Body of pancreas (tissue), 4 donors: ENCODE measurements around the gene PTPRT. TPM values are rescaled to one million over a fixed set of nuclear protein-coding genes. Genes with fewer than 3 reads are reported as not detected.
A peak's percentile ranks its signal among the peaks of the same experiment; 100 is the strongest.

ENCODE experiments used
- ATAC-seq: fragments of 150-250 bp; one replicate; pipeline ENCODE4 v1.9.1; 2016
- DNase-seq, 4 donors: peaks; one replicate each; pipeline ENCODE4 v3.0.0-alpha.2; 2019
- H3K27ac ChIP-seq, 4 donors: fragments of 200-600 bp; sonication (generic); 1 replicate in 3 of 4; 2 replicates in 1 of 4; pipeline versions ENCODE4 v1.5.1 to v1.6.1; 2016 to 2019; ENCODE audit warnings: mild to moderate bottlenecking in 1 of 4, mixed read lengths in 1 of 4, moderate library complexity in 1 of 4
- H3K27me3 ChIP-seq, 2 donors: fragments of 200-600 bp; sonication (generic); one replicate each; pipeline ENCODE4 v1.6.0; 2016; ENCODE audit warnings: mild to moderate bottlenecking in 1 of 2
- H3K36me3 ChIP-seq, 2 donors: fragments of 200-600 bp; sonication (generic); replicated peaks in 1 of 2; 2 replicates each; pipeline ENCODE4 v1.5.1; 2016; ENCODE audit warnings: low read depth in 2 of 2; ENCODE audit not compliant: insufficient read depth in 1 of 2
- H3K4me1 ChIP-seq: fragments of 200-600 bp; sonication (generic); one replicate; pipeline ENCODE4 v1.6.0; 2016
- H3K4me3 ChIP-seq, 2 donors: fragments of 200-600 bp; sonication (generic); 1 replicate in 1 of 2; 2 replicates in 1 of 2; pipeline ENCODE4 v1.5.1; 2016 to 2019
- H3K9me3 ChIP-seq, 3 donors: fragments of 200-600 bp; sonication (generic); 1 replicate in 2 of 3; 2 replicates in 1 of 3; pipeline ENCODE4 v1.5.1; 2016
- CTCF ChIP-seq, 7 experiments: fragments of 450-650 bp in 4 of 7; fragments of 200-600 bp in 3 of 7; sonication (generic) in 3 of 7; IDR thresholded peaks; one replicate each; pipeline ENCODE4 v1.5.1; 2016 to 2019; ENCODE audit warnings: antibody characterized with exemption in 7 of 7
- POLR2A ChIP-seq, 3 donors: fragments of 450-650 bp; IDR thresholded peaks; one replicate each; pipeline ENCODE4 v1.6.1; 2016; ENCODE audit warnings: antibody characterized with exemption in 3 of 3, mild to moderate bottlenecking in 2 of 3
- WGBS, 2 donors: methylation state at CpG; one replicate each; pipeline ENCODE4 v1.1.5; 2017; 5-methylcytosine and 5-hydroxymethylcytosine counted together
- intact Hi-C: fragments of 100-400 bp; cut with DNase I; formaldehyde crosslinking; loops from one replicate; pipeline ENCODE4 v1.15.1; 2023
- total RNA-seq, 2 donors: library from RNA; depleted of rRNA; stranded (reverse); fragments of >200 nt; gene quantifications; one replicate each; pipeline ENCODE4 v1.1.0, GENCODE V29; 2016

The PTPRT gene
- total RNA-seq, 2 donors from 2014 or later = 0.33 to 1.0 TPM

GRCh38 chr20:42095221-42095620 lies 1094.5 kb downstream of the PTPRT start:
- no peak overlapping the region for H3K4me3 ChIP-seq
- WGBS, 2 donors = 45 to 47% methylated on average over 2 of the region's 2 CpGs
- ATAC-seq (no peak), DNase-seq (no peak)
- peaks cover 8% of the 10 kb centered on the region for H3K4me1 ChIP-seq
- no peak for TF ChIP-seq CTCF (IDR thresholded peaks at IDR 0.05)
- no peak for TF ChIP-seq POLR2A (IDR thresholded peaks at IDR 0.05)
- H3K27me3 ChIP-seq = no peaks in the 10 kb centered on the region
- H3K36me3 ChIP-seq = no peaks in the 10 kb centered on the region
- H3K27ac ChIP-seq = no peak overlapping the region
- H3K9me3 ChIP-seq = no peaks in the 10 kb centered on the region
- intact Hi-C loops = no loop called here

DNA sequence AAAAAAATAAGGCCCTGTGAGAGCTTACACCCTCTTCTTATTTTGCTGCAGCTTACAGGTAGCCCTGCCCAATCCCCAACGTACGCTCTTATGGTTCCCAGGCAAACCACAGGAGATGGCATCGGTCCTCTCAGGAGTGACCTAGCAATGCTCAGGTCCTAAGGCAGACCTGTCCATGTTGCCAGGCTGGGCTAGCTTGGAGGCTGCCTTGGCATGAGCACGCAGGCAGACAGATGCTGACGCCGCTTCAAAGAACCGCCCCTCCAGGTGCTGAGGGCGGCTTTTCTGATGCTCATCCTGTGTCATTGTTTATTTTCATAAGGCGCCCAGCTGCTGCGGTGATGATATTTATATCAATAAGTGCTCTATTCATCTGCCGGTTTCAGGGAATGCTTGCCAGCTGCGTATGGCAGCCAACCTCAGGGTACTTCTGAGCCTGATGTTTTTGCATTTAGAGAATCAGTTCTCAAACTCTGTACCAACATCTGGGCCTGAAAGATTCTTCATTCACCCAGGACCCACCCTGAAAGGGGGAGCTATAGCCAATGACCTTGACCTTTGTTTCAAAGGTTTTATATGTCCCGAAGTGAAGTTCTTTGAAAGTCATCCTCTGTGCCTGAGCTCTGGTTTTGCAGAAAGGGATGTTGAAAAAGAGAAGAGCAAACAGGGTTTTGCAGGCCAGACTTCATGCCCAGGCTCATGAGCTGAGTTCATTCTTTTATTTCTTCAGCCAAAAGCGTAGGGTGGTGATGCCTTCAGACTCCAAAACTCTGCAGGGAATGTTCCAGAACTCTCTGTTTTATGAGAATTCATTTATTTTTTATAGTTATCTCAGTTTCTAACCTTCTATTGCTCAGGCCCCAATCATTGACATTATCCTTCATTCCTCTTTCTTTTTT lies 1095.9 kb downstream of the PTPRT start:
- Histone ChIP-seq H3K9me3 (no peaks in the 10 kb centered on the region), H3K36me3 (no peaks in the 10 kb centered on the region), H3K27ac (no peak overlapping the region), H3K4me1 (no peaks in the 10 kb centered on the region), H3K27me3 (no peaks in the 10 kb centered on the region), H3K4me3 (no peak overlapping the region)
- ATAC-seq (no peak), DNase-seq (peak in 3 of 4 donors; percentile 29 to 57 (median 44))
- TF ChIP-seq POLR2A (IDR thresholded peaks at IDR 0.05) (no peak), CTCF (IDR thresholded peaks at IDR 0.05) (no peak)
- 68 to 71% methylated on average over 12 to 14 of the region's 14 CpGs for WGBS, 2 donors
- intact Hi-C loops = no loop called here

- no peaks in the 10 kb centered on the region for H3K9me3 ChIP-seq
- H3K27ac ChIP-seq = no peak overlapping the region
- no peaks in the 10 kb centered on the region for H3K36me3 ChIP-seq
- intact Hi-C loops = no loop called here
- no peak for ATAC-seq
- WGBS, 2 donors = 42 to 50% methylated on average over 4 of the region's 4 CpGs
- H3K4me3 ChIP-seq = no peak overlapping the region
- no peaks in the 10 kb centered on the region for H3K27me3 ChIP-seq
- TF ChIP-seq CTCF (IDR thresholded peaks at IDR 0.05) (no peak), POLR2A (IDR thresholded peaks at IDR 0.05) (no peak)
- DNase-seq = no peak
- H3K4me1 ChIP-seq = no peaks in the 10 kb centered on the region
Measured at GRCh38 chr20:42093041-42093440, 1096.7 kb downstream of the PTPRT start.

DNA sequence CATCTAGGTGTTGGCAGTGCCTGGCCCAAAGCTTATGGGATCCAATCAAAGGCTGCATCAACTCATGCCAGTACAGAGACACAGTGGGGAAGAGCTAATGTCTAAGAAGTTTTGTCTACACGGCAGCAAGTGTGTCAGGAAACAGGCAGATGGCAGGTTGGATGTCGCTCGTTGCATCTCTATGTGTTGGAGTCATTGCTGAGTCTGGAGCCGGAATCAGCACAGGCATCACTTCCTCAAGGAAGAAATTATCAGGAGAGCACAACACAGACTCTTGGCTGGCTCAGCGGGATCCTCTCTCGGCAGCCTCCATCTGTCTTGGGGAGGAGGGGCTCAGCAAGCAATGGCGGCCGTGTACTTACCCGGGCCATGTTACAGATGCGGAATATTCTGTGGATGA lies 1104.3 kb downstream of the PTPRT start:
- ATAC-seq (no peak), DNase-seq (no peak)
- H3K36me3 ChIP-seq = no peaks in the 10 kb centered on the region
- no peak overlapping the region for H3K27ac ChIP-seq
- no peaks in the 10 kb centered on the region for H3K9me3 ChIP-seq
- H3K27me3 ChIP-seq = no peaks in the 10 kb centered on the region
- no peaks in the 10 kb centered on the region for H3K4me1 ChIP-seq
- TF ChIP-seq POLR2A (IDR thresholded peaks at IDR 0.05) (no peak), CTCF (IDR thresholded peaks at IDR 0.05) (no peak)
- 71 to 83% methylated on average over 5 to 10 of the region's 10 CpGs for WGBS, 2 donors
- intact Hi-C loops = no loop called here
- no peak overlapping the region for H3K4me3 ChIP-seq

DNA sequence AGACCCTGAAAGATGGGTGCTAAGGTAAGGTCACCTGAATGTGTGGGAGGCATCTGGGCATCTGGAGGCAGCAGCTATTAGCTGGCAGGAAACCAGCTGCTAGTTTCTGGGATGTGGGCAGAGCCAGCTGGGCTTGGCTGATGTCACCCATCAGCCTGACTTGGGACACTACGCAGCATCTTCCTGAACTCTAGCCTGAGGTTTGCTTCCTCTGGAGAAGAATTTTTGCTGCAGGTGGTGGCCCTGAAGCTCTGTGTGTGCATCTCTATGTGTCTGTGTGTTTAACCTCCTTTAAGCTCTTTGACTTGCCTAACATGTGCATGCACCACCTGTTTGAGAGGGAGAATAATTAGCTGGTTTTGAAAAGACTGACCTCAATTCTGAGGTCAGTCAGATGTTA lies 1106.4 kb downstream of the PTPRT start:
- Histone ChIP-seq H3K27me3 (no peaks in the 10 kb centered on the region), H3K4me3 (no peak overlapping the region), H3K27ac (no peak overlapping the region), H3K36me3 (no peaks in the 10 kb centered on the region), H3K9me3 (no peaks in the 10 kb centered on the region), H3K4me1 (no peaks in the 10 kb centered on the region)
- intact Hi-C loops = no loop called here
- TF ChIP-seq CTCF (IDR thresholded peaks at IDR 0.05) (no peak), POLR2A (IDR thresholded peaks at IDR 0.05) (no peak)
- 83 to 100% methylated on average over 1 of the region's 1 CpG for WGBS, 2 donors
- ATAC-seq = no peak
- DNase-seq = no peak
